ENCODE data around the gene NPFFR1. TPM values are rescaled to one million over a fixed set of nuclear protein-coding genes. Genes with fewer than 3 reads are reported as not detected.

The NPFFR1 gene
- total and polyA plus RNA-seq, 4 donors: under 0.01 TPM; not detected in 3

GRCh38 chr10:70328018-70328417 is 44.2 kb upstream of the NPFFR1 start:
- Histone ChIP-seq H3K27ac (ENCODE audit: low read depth in 1 of 2, low read length in 2 of 2) (no peak overlapping the region), H3K27me3 (ENCODE audit: control insufficient read depth in 4 of 4, insufficient read depth in 4 of 4, low read length in 3 of 4) (no peaks in the 10 kb centered on the region), H3K9me3 (ENCODE audit: control insufficient read depth in 4 of 4, low read length in 3 of 4) (no peaks in the 10 kb centered on the region), H3K4me3 (ENCODE audit: low read depth in 1 of 3, low read length in 3 of 3) (no peak overlapping the region), H3K4me1 (ENCODE audit: control insufficient read depth in 4 of 4, insufficient read depth in 4 of 4, low read length in 3 of 4) (peaks cover 10 to 26% (median 20%) of the 10 kb centered on the region in 4 donors), H3K36me3 (ENCODE audit: control insufficient read depth in 4 of 4, insufficient read depth in 3 of 4, low read depth in 1 of 4, low read length in 3 of 4) (no peaks in the 10 kb centered on the region), H3K9ac (ENCODE audit: low read depth in 1 of 2, low read length in 2 of 2) (no peak overlapping the region)
- 98% methylated on average over 4 of the region's 4 CpGs for WGBS
- DNase-seq (ENCODE audit: low spot score): no peak
- TF ChIP-seq RAD21 (IDR thresholded peaks at IDR 0.05) (no peak), REST (IDR thresholded peaks at IDR 0.05) (no peak), HNF4A (conservative IDR thresholded peaks at IDR 0.05) (no peak)

GRCh38 chr10:70324951-70325781 is 41.4 kb upstream of the NPFFR1 start:
- DNase-seq (ENCODE audit: low spot score): no peak
- WGBS: 94% methylated on average over 10 of the region's 10 CpGs
- peaks cover 0 to 1% (median 0%) of the 10 kb centered on the region in 4 donors for H3K36me3 ChIP-seq (ENCODE audit: control insufficient read depth in 4 of 4, insufficient read depth in 3 of 4, low read depth in 1 of 4, low read length in 3 of 4)
- no peak overlapping the region for H3K9ac ChIP-seq (ENCODE audit: low read depth in 1 of 2, low read length in 2 of 2)
- H3K4me3 ChIP-seq (ENCODE audit: low read depth in 1 of 3, low read length in 3 of 3): no peak overlapping the region
- TF ChIP-seq RXRA (IDR thresholded peaks at IDR 0.05): no peak
- TF ChIP-seq SP1 (IDR thresholded peaks at IDR 0.05): no peak
- TF ChIP-seq REST (IDR thresholded peaks at IDR 0.05): no peak
- TF ChIP-seq GABPA (IDR thresholded peaks at IDR 0.05 in 1 of 2, conservative IDR thresholded peaks at IDR 0.05 in 1 of 2): no peak
- no peak for TF ChIP-seq FOXA1 (IDR thresholded peaks at IDR 0.05)
- no peak for TF ChIP-seq FOXA2 (IDR thresholded peaks at IDR 0.05)
- no peak for TF ChIP-seq TAF1 (conservative IDR thresholded peaks at IDR 0.05)
- no peak for TF ChIP-seq EGR1 (IDR thresholded peaks at IDR 0.05; ENCODE audit: low read depth in 2 of 2)
- no peak for TF ChIP-seq NR2F2 (IDR thresholded peaks at IDR 0.05)
- H3K27me3 ChIP-seq (ENCODE audit: control insufficient read depth in 4 of 4, insufficient read depth in 4 of 4, low read length in 3 of 4): no peaks in the 10 kb centered on the region
- no peaks in the 10 kb centered on the region for H3K9me3 ChIP-seq (ENCODE audit: control insufficient read depth in 4 of 4, low read length in 3 of 4)
- peaks cover 7 to 36% (median 18%) of the 10 kb centered on the region in 4 donors for H3K4me1 ChIP-seq (ENCODE audit: control insufficient read depth in 4 of 4, insufficient read depth in 4 of 4, low read length in 3 of 4)
- H3K27ac ChIP-seq (ENCODE audit: low read depth in 1 of 2, low read length in 2 of 2): no peak overlapping the region
